H9 (cell line): ENCODE results near the gene JMJD8. TPM values are rescaled to one million over a fixed set of nuclear protein-coding genes. Genes with fewer than 3 reads are reported as not detected.

Experiments used
- DNase-seq: peaks from one replicate; pipeline ENCODE4 v3.0.0-alpha.2; 2017
- H2AFZ ChIP-seq: one replicate; pipeline ENCODE4 v1.6.1; 2013; ENCODE audit warnings: mild to moderate bottlenecking, low read length, control low read depth, moderate library complexity
- H2AK5ac ChIP-seq: 2 replicates; pipeline ENCODE4 v1.6.1; 2013; ENCODE audit warnings: low read length, control low read depth, mixed read lengths; ENCODE audit not compliant: insufficient read length
- H2BK120ac ChIP-seq: one replicate; pipeline ENCODE4 v1.6.1; 2013; ENCODE audit warnings: low read depth, mild to moderate bottlenecking, low read length, control low read depth, inconsistent platforms; ENCODE audit not compliant: poor library complexity, severe bottlenecking
- H2BK12ac ChIP-seq: 2 replicates; pipeline ENCODE4 v1.6.1; 2013; ENCODE audit warnings: low read length, control low read depth, mixed read lengths, low read depth; ENCODE audit not compliant: insufficient read length
- H2BK15ac ChIP-seq: 2 replicates; pipeline ENCODE4 v1.6.1; 2013; ENCODE audit warnings: low read depth, low read length, control low read depth
- H2BK20ac ChIP-seq: one replicate; pipeline ENCODE4 v1.6.1; 2013; ENCODE audit warnings: low read depth, mild to moderate bottlenecking, low read length, control low read depth, inconsistent platforms; ENCODE audit not compliant: poor library complexity, severe bottlenecking
- H2BK5ac ChIP-seq: 2 replicates; pipeline ENCODE4 v1.6.1; 2013; ENCODE audit warnings: low read length, control low read depth, mixed read lengths; ENCODE audit not compliant: insufficient read length
- H3K14ac ChIP-seq: 2 replicates; pipeline ENCODE4 v1.6.1; 2013; ENCODE audit warnings: low read length, control low read depth; ENCODE audit not compliant: insufficient read depth
- H3K18ac ChIP-seq: 2 replicates; pipeline ENCODE4 v1.6.1; 2013; ENCODE audit warnings: low read depth, mild to moderate bottlenecking, mixed read lengths, low read length, control low read depth; ENCODE audit not compliant: insufficient read length
- H3K23ac ChIP-seq: 2 replicates; pipeline ENCODE4 v1.6.1; 2013; ENCODE audit warnings: low read length, control low read depth, mixed read lengths, low read depth; ENCODE audit not compliant: insufficient read length
- H3K23me2 ChIP-seq: 2 replicates; pipeline ENCODE4 v1.6.1; 2013; ENCODE audit warnings: low read depth, mild to moderate bottlenecking, mixed read lengths, low read length, control low read depth; ENCODE audit not compliant: insufficient read length, poor library complexity, severe bottlenecking
- H3K27ac ChIP-seq: 2 replicates; pipeline ENCODE4 v1.5.1; 2013; ENCODE audit warnings: low read length, control low read depth, mixed read lengths, low read depth; ENCODE audit not compliant: insufficient read length
- H3K27me3 ChIP-seq: 2 replicates; pipeline ENCODE4 v1.6.1; 2013; ENCODE audit warnings: low read length, control low read depth, inconsistent platforms; ENCODE audit not compliant: insufficient read depth
- H3K4ac ChIP-seq: 2 replicates; pipeline ENCODE4 v1.6.1; 2013; ENCODE audit warnings: low read depth, mild to moderate bottlenecking, control low read depth, inconsistent platforms, low read length, moderate library complexity
- H3K4me1 ChIP-seq: 2 replicates; pipeline ENCODE4 v1.6.1; 2013; ENCODE audit warnings: low read length, control low read depth, inconsistent platforms; ENCODE audit not compliant: insufficient read depth
- H3K4me2 ChIP-seq: 2 replicates; pipeline ENCODE4 v1.6.1; 2013; ENCODE audit warnings: low read length, control low read depth, mixed read lengths; ENCODE audit not compliant: insufficient read length, insufficient read depth
- H3K56ac ChIP-seq: 2 replicates; pipeline ENCODE4 v1.6.1; 2013; ENCODE audit warnings: low read depth, mild to moderate bottlenecking, mixed read lengths, low read length, control low read depth; ENCODE audit not compliant: insufficient read length
- H3K79me1 ChIP-seq: 2 replicates; pipeline ENCODE4 v1.6.1; 2013; ENCODE audit warnings: low read depth, mild to moderate bottlenecking, moderate library complexity, low read length, control low read depth, inconsistent platforms; ENCODE audit not compliant: insufficient read depth, poor library complexity, severe bottlenecking
- H3K79me2 ChIP-seq: 2 replicates; pipeline ENCODE4 v1.6.1; 2013; ENCODE audit warnings: low read length, control low read depth, inconsistent platforms; ENCODE audit not compliant: insufficient read depth
- H3K9ac ChIP-seq: 2 replicates; pipeline ENCODE4 v1.6.1; 2013; ENCODE audit warnings: low read length, control low read depth, mixed read lengths; ENCODE audit not compliant: insufficient read length; ENCODE audit errors: extremely low read depth
- H3K9me3 ChIP-seq: one replicate; pipeline ENCODE4 v1.6.1; 2013; ENCODE audit warnings: low read depth, low read length, inconsistent platforms; ENCODE audit not compliant: control insufficient read depth
- H3T11ph ChIP-seq: one replicate; pipeline ENCODE4 v1.6.1; 2013; ENCODE audit warnings: mild to moderate bottlenecking, low read length, control low read depth, inconsistent platforms
- H4K20me1 ChIP-seq: one replicate; pipeline ENCODE4 v1.6.1; 2013; ENCODE audit not compliant: control insufficient read depth, insufficient read length, insufficient read depth
- H4K5ac ChIP-seq: 2 replicates; pipeline ENCODE4 v1.6.1; 2013; ENCODE audit warnings: low read depth, mild to moderate bottlenecking, mixed read lengths, low read length, control low read depth; ENCODE audit not compliant: insufficient read length
- H4K8ac ChIP-seq: replicated peaks from 2 replicates; pipeline ENCODE4 v1.6.1; 2013; ENCODE audit warnings: low read length, control low read depth, mixed read lengths, low read depth; ENCODE audit not compliant: insufficient read length
- H4K91ac ChIP-seq: 2 replicates; pipeline ENCODE4 v1.6.1; 2013; ENCODE audit warnings: low read depth, mild to moderate bottlenecking, moderate library complexity, mixed read lengths, low read length, control low read depth; ENCODE audit not compliant: insufficient read length
- H3K27ac Mint-ChIP-seq, 3 experiments: 2 replicates in 2 of 3; 3 replicates in 1 of 3; pipeline ENCODE4 v1.8.0; 2020 to 2021; ENCODE audit warnings: mixed read lengths in 3 of 3, mild to moderate bottlenecking in 1 of 3, moderate library complexity in 1 of 3
- H3K27me3 Mint-ChIP-seq: 2 replicates; pipeline ENCODE4 v1.8.0; 2021; ENCODE audit warnings: low read depth, mild to moderate bottlenecking, moderate library complexity, mixed read lengths
- H3K36me3 Mint-ChIP-seq, 3 experiments: 2 replicates in 2 of 3; 3 replicates in 1 of 3; pipeline ENCODE4 v1.8.0; 2020 to 2021; ENCODE audit warnings: low read depth in 3 of 3, mixed read lengths in 3 of 3; ENCODE audit not compliant: insufficient read depth in 1 of 3
- H3K4me1 Mint-ChIP-seq, 2 experiments: 2 replicates each; pipeline ENCODE4 v1.8.0; 2020; ENCODE audit warnings: mixed read lengths in 2 of 2
- H3K4me3 Mint-ChIP-seq, 2 experiments: 2 replicates in 1 of 2; 3 replicates in 1 of 2; pipeline ENCODE4 v1.8.0; 2020 to 2021; ENCODE audit warnings: mild to moderate bottlenecking in 2 of 2, mixed read lengths in 2 of 2, moderate library complexity in 1 of 2
- H3K9me3 Mint-ChIP-seq, 2 experiments: 2 replicates in 1 of 2; 3 replicates in 1 of 2; pipeline ENCODE4 v1.8.0; 2020; ENCODE audit warnings: mild to moderate bottlenecking in 2 of 2, mixed read lengths in 2 of 2, moderate library complexity in 1 of 2
- WGBS: extraction: QIAGEN DNeasy Blood & Tissue Kit; methylation state at CpG from one replicate; pipeline ENCODE4 v1.1.7; 2013; ENCODE audit warnings: missing lambda C conversion rate, low lambda C conversion rate, mixed read lengths; ENCODE audit not compliant: insufficient read length; ENCODE audit errors: extremely low coverage; 5-methylcytosine and 5-hydroxymethylcytosine counted together
- total RNA-seq: library from RNA; stranded (reverse); gene quantifications from 2 replicates; pipeline ENCODE4 v1.2.1, GENCODE V29; 2021
- TF ChIP-seq, protein P1 (sequence below): fragments of 200-600 bp; sonication (generic); conservative IDR thresholded peaks from 3 replicates; pipeline ENCODE4 v1.8.0; 2021; ENCODE audit warnings: antibody characterized with exemption, mild to moderate bottlenecking

Gene JMJD8
- total RNA-seq, 1 experiment from 2014 or later = 52.7 TPM

DNA sequence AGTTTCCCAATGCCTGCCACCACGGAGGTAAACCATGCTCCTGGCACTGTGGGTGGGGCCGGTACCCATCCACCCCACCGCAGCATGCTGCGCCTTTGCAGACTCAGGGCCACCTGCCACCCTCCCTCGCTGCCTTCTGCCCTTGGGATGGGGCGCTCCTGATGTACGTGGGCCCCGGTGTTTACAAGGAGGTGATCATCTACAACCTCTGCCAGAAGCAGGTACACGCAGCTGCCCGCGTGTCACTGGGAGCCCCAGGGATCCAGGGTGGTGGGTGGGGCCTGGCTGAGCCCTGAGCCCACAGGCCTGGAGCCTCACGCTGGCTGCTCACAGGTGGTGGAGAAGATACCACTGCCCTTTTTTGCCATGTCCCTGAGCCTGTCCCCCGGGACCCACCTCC is 17.6 kb downstream of the JMJD8 start:
- H2AK5ac ChIP-seq = no peak overlapping the region
- no peak overlapping the region for H3K18ac ChIP-seq
- no peak overlapping the region for H3K4me2 ChIP-seq
- no peak overlapping the region for H3K14ac ChIP-seq
- H3K79me2 ChIP-seq = no peaks in the 10 kb centered on the region; the same call in 1 of the 2 replicates
- H3K56ac ChIP-seq = no peak overlapping the region
- Mint-ChIP-seq H3K9me3 (no peaks in the 10 kb centered on the region), H3K4me3 (no peak overlapping the region), H3K36me3 (peaks cover 8 to 28% (median 26%) of the 10 kb centered on the region in 3 experiments; a peak in 6 of 7 replicates), H3K27me3 (no peaks in the 10 kb centered on the region), H3K4me1 (peaks cover 2% of the 10 kb centered on the region in 2 experiments; a peak in 3 of 4 replicates), H3K27ac (no peak overlapping the region)
- H3K9ac ChIP-seq = no peak overlapping the region
- no peak overlapping the region for H2AFZ ChIP-seq
- H3K4me1 ChIP-seq = no peaks in the 10 kb centered on the region
- H3K23ac ChIP-seq = no peak overlapping the region
- no peak overlapping the region for H4K5ac ChIP-seq
- H3T11ph ChIP-seq = no peak overlapping the region
- no peaks in the 10 kb centered on the region for H3K23me2 ChIP-seq
- no peak overlapping the region for H2BK120ac ChIP-seq
- no peak overlapping the region for H4K91ac ChIP-seq
- no peak for DNase-seq
- H4K8ac ChIP-seq = no peak overlapping the region
- no peak overlapping the region for H3K4ac ChIP-seq
- no peak overlapping the region for H3K27ac ChIP-seq
- H2BK15ac ChIP-seq = no peak overlapping the region
- no peaks in the 10 kb centered on the region for H4K20me1 ChIP-seq
- H3K9me3 ChIP-seq = no peaks in the 10 kb centered on the region
- TF ChIP-seq, protein P1, sequence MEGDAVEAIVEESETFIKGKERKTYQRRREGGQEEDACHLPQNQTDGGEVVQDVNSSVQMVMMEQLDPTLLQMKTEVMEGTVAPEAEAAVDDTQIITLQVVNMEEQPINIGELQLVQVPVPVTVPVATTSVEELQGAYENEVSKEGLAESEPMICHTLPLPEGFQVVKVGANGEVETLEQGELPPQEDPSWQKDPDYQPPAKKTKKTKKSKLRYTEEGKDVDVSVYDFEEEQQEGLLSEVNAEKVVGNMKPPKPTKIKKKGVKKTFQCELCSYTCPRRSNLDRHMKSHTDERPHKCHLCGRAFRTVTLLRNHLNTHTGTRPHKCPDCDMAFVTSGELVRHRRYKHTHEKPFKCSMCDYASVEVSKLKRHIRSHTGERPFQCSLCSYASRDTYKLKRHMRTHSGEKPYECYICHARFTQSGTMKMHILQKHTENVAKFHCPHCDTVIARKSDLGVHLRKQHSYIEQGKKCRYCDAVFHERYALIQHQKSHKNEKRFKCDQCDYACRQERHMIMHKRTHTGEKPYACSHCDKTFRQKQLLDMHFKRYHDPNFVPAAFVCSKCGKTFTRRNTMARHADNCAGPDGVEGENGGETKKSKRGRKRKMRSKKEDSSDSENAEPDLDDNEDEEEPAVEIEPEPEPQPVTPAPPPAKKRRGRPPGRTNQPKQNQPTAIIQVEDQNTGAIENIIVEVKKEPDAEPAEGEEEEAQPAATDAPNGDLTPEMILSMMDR = no peak
- no peaks in the 10 kb centered on the region for H3K79me1 ChIP-seq
- no peak overlapping the region for H2BK20ac ChIP-seq
- no peaks in the 10 kb centered on the region for H3K27me3 ChIP-seq
- no peak overlapping the region for H2BK5ac ChIP-seq
- WGBS = no CpG with 5 or more reads among the region's 13 CpGs
- no peak overlapping the region for H2BK12ac ChIP-seq
